ENCODE measurements around the gene RCAN2.

RCAN2 gene

DNA sequence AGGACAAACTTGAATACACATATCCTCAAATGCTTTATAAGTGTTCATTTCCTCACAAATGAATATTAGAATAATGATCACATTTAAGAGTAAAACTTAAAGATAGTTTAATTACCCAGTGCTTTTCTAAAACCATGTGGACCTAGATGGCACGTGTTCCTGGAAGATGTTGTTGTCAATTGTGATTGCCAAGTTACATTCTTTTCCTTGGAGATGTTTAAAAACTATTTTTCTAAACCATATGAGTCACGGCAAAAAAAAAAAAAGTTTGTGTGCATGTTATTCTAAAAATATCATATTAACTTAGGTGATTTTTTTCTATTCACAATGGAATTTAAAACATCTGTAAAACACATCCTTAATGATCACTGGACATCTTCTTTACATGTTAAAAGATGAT, 51.1 kb downstream of the RCAN2 start:
- DNase-seq (ENCODE audit: insufficient read length, low spot score), result no peak
- no peak for FAIRE-seq
- TF ChIP-seq, protein P1, sequence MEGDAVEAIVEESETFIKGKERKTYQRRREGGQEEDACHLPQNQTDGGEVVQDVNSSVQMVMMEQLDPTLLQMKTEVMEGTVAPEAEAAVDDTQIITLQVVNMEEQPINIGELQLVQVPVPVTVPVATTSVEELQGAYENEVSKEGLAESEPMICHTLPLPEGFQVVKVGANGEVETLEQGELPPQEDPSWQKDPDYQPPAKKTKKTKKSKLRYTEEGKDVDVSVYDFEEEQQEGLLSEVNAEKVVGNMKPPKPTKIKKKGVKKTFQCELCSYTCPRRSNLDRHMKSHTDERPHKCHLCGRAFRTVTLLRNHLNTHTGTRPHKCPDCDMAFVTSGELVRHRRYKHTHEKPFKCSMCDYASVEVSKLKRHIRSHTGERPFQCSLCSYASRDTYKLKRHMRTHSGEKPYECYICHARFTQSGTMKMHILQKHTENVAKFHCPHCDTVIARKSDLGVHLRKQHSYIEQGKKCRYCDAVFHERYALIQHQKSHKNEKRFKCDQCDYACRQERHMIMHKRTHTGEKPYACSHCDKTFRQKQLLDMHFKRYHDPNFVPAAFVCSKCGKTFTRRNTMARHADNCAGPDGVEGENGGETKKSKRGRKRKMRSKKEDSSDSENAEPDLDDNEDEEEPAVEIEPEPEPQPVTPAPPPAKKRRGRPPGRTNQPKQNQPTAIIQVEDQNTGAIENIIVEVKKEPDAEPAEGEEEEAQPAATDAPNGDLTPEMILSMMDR (IDR thresholded peaks at IDR 0.05; ENCODE audit: insufficient read depth, missing control alignments), result no peak

DNA sequence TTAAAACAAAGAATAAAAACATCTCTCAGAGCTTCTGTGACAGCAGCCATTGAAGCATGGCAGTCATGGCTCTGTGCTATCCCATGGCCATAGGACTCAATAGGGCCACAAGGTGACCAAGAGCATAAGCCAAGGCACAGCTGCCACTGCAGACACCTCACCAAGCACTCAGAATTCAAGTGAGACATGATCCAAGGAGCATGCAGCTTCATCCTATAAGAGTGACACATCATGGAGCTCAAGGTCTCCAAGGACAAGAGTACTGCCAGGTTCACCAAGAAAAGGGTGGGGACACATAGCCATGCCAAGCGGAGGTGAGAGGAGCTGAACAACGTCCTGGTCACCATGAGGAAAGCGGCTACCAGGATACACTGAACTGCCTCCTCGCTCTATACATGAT, 53.0 kb downstream of the RCAN2 start:
- DNase-seq (ENCODE audit: insufficient read length, low spot score), result no peak
- FAIRE-seq, result no peak
- TF ChIP-seq, protein P1 (IDR thresholded peaks at IDR 0.05; ENCODE audit: insufficient read depth, missing control alignments), result no peak

DNA sequence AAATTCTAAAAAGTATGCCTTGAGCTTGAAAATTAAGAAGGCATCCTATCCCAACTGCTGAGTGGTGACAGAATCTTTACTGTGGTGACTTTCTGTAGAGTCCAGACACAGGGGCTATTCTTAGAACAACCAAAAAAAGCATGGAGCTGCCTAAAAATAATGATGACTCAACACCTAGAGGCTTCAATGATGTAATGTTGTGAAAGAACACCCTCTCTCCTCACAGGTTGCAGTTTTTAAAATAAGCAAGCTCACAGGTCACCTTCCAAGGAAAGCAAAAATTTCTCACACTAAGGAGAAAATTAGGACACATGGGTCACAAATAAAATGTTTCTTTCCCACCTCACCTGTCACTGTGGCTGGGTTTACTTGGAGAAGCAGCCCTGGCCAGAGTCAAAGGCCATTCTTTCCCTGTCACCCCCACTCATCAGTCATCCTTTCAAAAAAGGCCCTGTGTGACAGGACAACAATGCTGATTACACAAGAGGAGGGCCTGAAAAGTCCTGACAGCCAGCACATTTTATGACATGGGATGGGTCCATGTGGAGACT, 53.5 kb downstream of the RCAN2 start:
- no peak for FAIRE-seq
- DNase-seq (ENCODE audit: insufficient read length, low spot score), result no peak
- TF ChIP-seq, protein P1 (IDR thresholded peaks at IDR 0.05; ENCODE audit: insufficient read depth, missing control alignments), result no peak

DNA sequence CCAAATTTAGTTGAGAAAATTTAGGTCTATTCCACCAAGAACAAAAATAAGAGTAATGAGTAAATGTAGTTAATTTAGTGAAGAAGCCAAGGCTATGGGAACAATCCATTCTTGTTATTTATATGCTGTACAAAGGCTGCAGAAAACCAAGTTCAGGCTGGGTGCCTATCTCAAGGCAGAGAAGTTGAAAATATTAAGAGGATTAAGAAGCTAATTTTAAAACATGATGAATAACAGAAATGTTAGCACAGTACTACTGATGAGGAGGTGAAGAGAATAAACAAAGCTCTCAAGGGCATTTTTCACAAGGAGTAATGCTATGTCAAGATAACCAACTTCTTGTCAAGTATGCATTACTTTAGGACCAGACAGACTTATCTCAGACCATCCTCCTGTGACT, 68.6 kb downstream of the RCAN2 start:
- DNase-seq (ENCODE audit: insufficient read length, low spot score) (no peak), FAIRE-seq (no peak)
- TF ChIP-seq, protein P1 (IDR thresholded peaks at IDR 0.05; ENCODE audit: insufficient read depth, missing control alignments), result no peak

DNA sequence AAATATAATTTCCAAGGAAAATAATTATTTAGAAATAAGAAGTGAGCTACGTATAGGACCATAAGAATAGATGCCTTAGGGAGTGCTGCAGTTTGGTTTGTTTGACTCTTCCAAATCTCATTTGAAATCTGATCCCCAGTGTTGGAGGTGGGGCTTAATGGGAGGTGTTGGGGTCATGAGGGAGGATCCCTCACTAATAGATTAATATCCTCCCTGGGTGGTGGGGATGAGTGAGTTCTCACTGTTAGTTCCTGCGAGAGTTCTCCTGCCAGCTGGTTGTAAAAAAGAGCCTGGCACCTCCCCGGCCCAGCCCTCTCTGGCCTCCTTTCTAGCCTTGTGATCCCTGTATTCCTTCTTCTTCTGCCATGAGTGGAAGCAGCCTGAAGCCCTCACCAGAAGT, 69.3 kb downstream of the RCAN2 start:
- no peak for DNase-seq (ENCODE audit: insufficient read length, low spot score)
- TF ChIP-seq, protein P1 (IDR thresholded peaks at IDR 0.05; ENCODE audit: insufficient read depth, missing control alignments), result no peak
- FAIRE-seq, result no peak

DNA sequence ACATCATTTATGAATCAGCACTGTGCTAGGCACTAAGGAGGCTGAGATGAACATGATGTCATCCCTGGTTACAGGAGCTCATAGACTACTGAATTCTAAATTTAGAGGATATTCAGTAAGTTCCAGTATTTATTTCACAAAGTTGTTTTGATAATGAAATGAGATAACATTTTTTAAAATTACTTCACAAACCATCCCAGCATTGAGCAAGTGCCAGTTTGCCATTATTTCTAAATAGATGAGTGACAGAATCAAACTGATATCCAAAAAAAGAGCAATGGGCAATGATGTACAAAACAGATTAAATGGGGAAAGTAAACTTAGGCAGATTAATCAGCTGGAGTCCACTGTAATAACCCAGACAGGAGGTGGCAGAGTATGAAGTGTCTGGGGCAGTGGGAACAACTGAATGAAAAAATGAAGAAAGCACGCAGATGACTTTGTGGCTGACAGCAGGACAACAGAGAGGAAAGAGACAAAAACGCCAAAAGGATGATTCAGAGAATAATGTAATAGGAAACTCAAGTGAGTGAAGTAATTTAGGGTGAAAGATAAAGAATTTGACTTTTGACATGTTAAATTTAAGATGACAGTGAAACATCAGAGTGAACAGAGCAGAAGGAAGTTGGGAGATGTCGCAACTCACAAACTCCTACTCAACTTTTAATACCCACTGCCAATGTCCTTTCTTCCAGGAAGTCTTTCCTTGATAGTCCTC, 70.2 kb downstream of the RCAN2 start:
- TF ChIP-seq, protein P1 (IDR thresholded peaks at IDR 0.05; ENCODE audit: insufficient read depth, missing control alignments), result no peak
- FAIRE-seq (no peak), DNase-seq (ENCODE audit: insufficient read length, low spot score) (no peak)

DNA sequence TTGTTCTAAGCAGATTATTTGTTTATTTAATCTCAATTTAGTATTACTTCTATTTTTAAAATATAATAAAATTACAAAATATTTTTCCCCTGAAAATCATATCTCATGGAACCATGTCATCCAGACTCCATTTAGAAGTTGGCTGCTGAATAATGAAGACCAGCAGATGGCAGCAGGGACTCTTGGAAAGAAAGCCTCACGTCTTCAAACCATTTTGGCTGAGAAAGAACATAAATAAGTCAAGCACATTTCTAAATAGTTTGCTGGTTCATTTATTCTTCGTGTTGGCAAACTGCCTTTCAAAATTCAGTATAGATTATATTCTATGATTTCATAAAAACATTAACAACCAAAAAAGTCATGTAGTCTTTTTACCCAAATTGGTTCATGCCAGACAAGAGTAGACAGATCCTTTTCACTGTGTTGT, 71.7 kb downstream of the RCAN2 start:
- TF ChIP-seq, protein P1 (IDR thresholded peaks at IDR 0.05; ENCODE audit: insufficient read depth, missing control alignments), result peak; percentile 91
- DNase-seq (ENCODE audit: insufficient read length, low spot score) (no peak), FAIRE-seq (no peak)
